GM18951 (cell line): ENCODE data around the gene TCEAL4.
"Not testable (repeated sequence)": the region's sequence is repeated elsewhere in the genome, so short reads cannot be mapped to it uniquely, and the experiment has no call there.

Experiments used
- POLR2A ChIP-seq: IDR thresholded peaks from 4 replicates; pipeline ENCODE4 v1.6.1; 2011; ENCODE audit warnings: mild to moderate bottlenecking; ENCODE audit not compliant: insufficient read length, insufficient read depth; ENCODE audit errors: extremely low read depth
- in situ Hi-C: fragments of 300-500 bp; cut with MboI; formaldehyde crosslinking; loops from one replicate; pipeline ENCODE4 v1.12.0; 2022; ENCODE audit warnings: low sequenced_read_pairs, mixed read lengths, inconsistent platforms; ENCODE audit not compliant: unreplicated experiment

Gene TCEAL4

DNA sequence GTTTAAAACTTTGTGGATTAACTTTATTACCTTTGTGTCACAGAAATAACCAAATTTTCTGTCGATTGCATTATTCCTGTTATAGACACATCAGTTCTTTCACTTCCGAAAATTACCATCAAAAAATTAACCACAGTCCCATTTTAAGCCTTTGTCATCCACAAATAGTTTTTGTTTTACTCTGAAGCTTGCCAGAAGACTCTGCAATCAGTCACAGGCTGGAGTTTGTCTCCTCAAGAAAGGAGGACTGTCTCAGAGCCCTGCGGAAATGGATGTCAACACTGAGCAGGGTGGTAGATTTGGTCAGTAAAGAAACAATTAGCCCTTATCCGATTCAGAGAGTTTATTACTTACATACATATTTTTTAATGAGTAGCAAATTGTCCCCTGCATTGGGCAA lies 20.1 kb upstream of the TCEAL4 start:
- in situ Hi-C loops: no loop called here
- no peak for TF ChIP-seq POLR2A

DNA sequence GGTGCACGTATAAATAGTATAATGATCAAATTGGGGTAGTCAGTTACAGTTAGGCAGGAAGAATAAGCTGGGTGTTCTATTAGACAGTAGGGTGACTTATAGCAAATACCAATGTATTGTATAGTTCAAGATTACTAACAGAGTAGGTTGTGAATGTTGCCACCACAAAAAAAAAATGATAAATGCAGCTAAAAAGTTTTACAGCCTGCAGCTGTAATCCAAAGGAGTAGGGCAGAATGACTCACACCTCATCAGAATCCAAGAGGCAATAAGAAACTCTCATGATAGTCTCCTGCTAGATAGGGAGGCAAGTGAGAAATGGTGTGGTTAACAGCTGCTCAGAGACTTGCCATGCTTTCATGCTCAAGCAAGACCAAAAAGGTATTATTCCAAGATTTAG lies 19.6 kb upstream of the TCEAL4 start:
- in situ Hi-C loops: no loop called here
- no peak for TF ChIP-seq POLR2A

DNA sequence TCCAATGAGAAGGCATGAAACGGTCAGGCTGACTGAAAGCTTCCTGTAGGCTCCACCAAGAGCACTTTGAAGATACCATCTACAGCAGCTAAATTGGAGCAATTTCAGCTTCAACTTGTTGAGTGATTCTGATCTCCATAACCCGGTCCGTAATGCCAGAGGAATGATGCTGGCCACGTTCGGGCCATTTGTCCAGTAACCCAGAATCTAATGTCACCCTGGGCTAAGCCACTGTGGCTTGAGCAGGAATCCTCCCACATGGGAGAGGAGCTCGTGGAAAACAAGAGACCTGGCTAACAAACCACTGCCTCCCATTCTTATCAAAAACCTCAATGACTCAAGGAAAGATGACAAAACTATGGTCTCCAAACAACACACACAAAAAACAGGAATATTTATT lies 14.2 kb upstream of the TCEAL4 start:
- in situ Hi-C loops: no loop called here
- TF ChIP-seq POLR2A: no peak

DNA sequence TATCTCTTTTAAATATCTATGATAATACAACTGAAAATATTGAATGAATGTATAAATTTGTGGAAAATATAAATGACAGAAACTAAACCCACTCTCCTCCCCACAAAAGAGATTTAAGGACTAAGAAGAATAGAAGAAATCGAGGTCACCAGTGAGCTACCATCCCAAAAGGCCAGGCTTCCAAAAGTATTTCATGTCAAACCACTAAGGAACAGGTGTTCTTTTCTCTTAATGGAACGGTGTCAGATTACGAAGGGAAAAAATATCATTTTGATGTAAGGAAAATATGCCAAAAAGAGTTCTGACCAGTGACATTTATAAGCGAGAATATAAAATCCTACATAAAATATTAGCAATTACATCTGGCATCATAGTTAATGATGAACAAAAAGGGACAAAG lies 13.6 kb upstream of the TCEAL4 start:
- no peak for TF ChIP-seq POLR2A
- in situ Hi-C loops: no loop called here

DNA sequence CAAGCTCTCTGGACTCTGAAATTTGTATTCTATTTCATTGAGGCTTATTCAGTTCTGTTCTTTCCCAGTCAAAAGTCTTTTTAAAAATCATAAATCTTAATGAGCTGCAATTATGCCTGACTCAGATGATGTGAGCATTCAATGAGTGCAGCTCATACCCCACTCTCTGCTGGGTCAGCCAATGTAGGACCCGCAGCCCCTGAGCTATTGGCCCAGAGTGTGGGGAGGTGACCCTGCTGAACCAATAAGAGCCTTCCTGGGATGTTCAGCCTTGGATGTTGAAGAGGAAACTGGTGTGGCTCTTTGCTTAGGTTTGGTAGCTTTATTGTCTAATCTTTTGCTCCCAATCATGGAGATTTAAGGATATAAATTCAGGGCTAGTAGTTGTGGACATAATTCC lies 12.1 kb upstream of the TCEAL4 start:
- TF ChIP-seq POLR2A: no peak
- in situ Hi-C loops: no loop called here

DNA sequence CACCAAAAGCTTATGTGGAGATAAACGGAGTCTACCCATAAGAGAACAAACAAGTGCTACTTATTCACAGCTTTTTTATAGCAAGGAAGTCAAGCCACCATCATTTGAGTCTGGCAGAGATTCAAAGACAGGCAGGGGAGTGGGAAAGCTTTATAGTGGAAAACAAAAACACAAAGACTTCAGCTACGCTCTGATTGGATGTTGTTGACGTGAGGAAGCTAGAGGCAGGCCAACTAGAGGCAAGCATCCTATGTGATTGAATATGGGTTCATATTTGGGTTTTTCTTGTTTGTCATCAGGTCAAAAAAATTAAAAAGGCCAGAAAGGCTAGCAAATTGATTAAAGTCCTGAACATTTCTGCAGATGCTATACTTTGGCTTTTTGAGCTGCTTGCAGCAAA lies 719 bp upstream of the TCEAL4 start:
- in situ Hi-C loops: no loop called here
- TF ChIP-seq POLR2A: no peak

DNA sequence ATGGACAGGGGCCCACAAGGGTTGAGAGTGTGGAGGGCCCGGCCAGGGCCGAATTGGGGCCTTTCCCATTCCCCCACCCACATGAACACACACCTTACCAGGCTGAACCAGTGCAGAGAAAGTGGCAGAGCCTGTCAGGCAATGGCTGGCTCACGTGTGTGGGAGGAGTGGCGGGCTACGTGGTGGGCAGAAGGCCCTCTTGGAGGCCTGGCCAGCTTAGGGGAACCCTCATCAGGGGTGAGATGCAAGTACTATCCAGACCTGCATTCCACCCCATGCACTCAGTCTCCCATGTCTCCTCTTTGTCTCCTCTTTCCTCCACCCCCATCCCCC lies 965 bp downstream of the TCEAL4 start:
- in situ Hi-C loops: no loop called here
- TF ChIP-seq POLR2A: no peak

DNA sequence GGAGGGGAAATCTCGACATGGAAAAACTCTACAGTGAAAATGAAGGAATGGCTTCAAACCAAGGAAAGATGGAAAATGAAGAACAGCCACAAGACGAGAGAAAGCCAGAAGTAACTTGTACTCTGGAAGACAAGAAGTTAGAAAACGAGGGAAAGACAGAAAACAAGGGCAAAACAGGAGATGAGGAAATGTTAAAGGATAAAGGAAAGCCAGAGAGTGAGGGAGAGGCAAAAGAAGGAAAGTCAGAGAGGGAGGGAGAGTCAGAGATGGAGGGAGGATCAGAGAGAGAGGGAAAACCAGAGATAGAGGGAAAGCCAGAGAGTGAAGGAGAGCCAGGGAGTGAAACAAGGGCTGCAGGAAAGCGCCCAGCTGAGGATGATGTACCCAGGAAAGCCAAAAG lies 1.3 kb downstream of the TCEAL4 start:
- no peak for TF ChIP-seq POLR2A
- in situ Hi-C loops: no loop called here

DNA sequence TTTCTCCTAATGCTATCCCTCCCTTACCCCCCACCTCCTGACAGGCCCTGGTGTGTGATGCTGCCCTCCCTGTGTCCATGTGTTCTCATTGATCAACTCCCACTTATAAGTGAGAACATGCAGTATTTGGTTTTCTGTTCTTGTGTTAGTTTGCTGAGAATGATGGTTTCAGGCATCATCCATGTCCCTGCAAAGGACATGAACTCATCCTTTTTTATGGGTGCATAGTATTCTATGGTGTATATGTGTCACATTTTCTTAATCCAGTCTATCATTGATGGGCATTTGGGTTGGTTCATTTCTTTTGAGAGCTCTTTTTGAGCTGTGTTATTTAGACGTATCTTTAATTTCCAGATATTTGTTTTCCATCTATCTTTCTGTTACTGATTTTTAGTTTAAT lies 7.0 kb downstream of the TCEAL4 start:
- in situ Hi-C loops: not testable (repeated sequence)

DNA sequence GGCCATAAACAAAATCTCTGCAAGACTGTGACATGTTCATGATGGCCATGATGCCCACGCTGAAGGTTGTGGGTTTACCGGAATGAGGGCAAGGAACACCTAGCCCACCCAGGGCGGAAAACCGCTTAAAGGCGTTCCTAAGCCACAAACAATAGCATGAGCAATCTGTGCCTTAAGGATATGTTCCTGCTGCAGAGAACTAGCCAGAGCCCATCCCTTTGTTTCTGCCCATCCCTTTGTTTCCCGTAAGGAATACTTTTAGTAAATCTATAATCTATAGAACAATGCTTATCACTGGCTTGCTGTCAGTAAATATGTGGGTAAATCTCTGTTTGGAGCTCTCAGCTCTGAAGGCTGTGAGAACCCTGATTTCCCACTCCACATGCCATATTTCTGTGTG lies 9.9 kb downstream of the TCEAL4 start:
- in situ Hi-C loops: not testable (repeated sequence)

DNA sequence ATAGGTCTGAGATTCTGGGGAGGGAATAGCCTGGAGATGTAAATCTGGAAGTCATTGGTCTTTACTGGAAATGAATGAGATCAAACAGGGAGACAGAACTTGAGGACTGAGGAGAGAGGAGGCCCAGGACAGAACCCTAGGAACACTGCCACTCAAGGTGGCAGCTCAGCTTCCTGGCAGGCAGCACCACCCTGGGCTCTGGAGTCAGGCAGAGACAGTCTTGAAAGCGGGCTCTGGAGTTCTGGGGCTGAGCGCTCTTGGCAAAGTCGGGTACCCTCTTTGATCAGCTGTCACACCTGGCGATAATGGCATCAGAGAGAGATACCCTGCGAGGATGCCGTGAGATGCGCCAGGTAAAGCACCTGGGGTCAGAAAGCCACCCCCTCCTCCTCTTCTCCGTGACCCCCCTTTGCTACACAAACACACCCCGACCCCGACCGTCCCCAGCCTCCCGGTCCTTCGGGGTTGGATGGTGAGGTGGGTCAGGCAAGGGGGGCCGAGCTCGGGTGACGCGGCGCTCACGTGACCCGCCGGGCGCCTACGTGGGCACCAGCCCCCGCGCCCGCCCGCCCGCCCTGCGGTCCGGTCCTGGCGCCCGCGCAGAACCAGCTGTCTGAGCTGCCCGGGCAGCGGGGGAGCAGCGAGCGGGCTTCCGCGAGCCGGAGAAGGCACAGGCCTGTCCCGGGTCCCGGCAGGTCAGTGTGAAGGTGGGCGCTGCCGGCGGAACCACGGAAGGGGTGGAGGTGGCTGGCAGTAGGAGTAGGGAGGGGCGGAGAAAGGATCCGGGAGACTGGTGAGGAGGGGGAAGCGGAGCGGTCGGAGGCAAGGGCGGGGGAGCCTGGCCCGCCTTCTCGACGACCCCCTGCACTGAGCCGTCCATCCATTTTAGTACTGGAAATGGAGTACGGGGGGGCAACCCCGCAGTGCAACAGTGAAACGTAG lies 22.3 kb downstream of the TCEAL4 start, which contains the start of gene TCEAL3:
Gene TCEAL3 (plus strand): TSS at position 600 of the 942 bp plus-strand sequence. CDS start 1,102 bp downstream, outside the sequence.
- TF ChIP-seq POLR2A: peak; percentile 52
- in situ Hi-C loops: no loop called here

DNA sequence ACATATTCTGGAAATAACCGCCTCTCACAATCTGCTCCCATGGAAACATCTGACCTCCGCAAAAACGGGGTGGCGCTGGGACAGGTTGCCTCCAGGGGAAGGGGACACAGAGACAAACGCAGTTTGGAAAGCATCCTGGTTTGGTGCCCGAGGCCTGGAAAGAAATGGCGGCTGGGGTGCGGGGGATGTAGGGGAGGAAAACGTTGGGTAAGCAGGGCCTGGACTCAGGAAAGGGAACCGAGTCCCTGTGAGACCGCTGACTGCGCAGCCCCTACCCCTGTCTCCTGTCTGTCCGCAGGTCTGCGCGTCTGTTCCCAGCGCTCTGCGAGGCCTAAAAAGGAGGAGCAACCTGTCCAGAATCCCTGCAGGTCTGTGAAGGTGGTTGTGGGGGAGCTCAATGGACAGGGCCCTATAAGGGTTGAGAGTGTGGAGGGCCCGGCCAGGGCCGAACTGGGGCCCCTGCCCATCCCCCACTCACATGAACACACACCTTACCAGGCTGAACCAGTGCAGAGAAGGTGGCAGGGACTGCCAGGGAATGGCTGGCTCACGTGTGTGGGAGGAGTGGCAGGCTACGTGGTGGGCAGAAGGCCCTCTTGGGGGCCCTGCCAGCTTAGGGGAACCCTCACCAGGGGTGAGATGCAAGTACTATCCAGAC lies 23.1 kb downstream of the TCEAL4 start:
- no peak for TF ChIP-seq POLR2A

DNA sequence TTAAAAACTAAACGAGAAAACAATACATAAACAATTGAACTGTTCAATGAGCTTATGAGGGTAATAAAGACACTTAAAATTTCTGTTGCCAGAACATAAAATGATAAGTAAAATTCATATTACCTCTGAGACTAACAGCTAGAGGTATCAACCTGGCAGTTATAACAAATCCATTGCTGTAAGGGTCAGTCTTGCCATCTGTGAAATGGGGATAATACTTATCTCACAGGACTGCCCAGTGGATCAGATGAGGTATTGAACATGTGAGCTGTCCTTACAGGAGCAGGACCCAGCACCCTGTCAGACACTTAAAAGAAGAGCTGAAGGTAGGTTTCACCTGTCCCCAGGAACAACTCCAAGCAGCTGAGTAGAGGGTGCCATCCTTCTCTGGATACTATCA lies 25.0 kb downstream of the TCEAL4 start:
- in situ Hi-C loops: no loop called here
- TF ChIP-seq POLR2A: no peak

More for the DNA sequence above, 23.1 kb downstream of the TCEAL4 start:
- in situ Hi-C loops: no loop called here

DNA sequence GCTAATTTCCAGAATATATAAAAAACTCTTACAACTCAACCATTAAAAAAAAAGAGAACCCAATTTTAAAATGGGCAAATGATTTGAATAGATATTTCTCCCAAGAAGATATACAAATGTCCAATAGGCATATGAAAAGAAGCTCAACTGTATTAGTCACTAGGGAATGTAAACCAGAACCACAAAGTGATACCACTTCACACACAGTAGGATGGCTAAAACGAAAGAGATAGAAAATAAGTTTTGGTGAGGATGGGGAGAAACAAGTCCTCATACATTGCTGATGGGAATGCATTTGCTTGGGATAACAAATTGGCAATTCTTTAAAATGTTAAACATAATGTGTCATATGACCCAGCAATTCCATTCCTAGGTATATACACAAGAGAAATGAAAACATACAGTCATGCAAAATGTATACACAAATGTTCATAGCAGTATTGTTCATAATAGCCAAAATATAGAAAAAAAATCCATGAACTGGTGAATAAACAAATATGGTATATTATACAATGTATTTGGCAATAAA lies 28.1 kb downstream of the TCEAL4 start:
- in situ Hi-C loops: no loop called here
- TF ChIP-seq POLR2A: no peak

DNA sequence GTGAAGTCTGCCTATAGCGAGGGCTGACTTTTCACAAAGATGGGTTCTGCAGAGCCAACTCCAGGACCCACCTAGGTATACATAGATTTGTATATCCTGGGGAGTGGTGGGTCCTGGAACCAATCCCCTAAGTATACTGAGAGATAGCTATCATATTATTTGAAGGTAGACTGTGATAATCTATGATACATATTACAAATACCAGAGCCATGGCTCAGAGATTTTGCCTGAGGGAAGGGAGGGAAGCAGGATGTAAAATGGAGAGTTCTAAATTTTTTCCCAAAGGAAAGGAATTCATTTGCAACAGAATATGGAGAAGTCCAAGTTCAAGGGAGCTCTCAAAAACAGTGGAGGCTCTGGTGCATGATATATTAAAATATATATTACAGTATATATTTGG lies 29.7 kb downstream of the TCEAL4 start:
- in situ Hi-C loops: no loop called here
- TF ChIP-seq POLR2A: no peak
